Omental fat pad (tissue), 4 donors: Measurements from ENCODE around the gene AMBRA1. TPM values are rescaled to one million over a fixed set of nuclear protein-coding genes. Genes with fewer than 3 reads are reported as not detected.

Source experiments
- ATAC-seq: fragments of 150-250 bp; one replicate; pipeline ENCODE4 v1.9.1; 2016; ENCODE audit warnings: mild to moderate bottlenecking, moderate library complexity; ENCODE audit not compliant: low FRiP score
- DNase-seq: peaks from one replicate; pipeline ENCODE4 v3.0.0-alpha.2; 2019; ENCODE audit warnings: low spot score
- small RNA-seq: library from RNA; depleted of rRNA; stranded (forward); fragments of <200 nt; gene quantifications from one replicate; pipeline ENCODE3, GENCODE V24; 2016
- total RNA-seq, 4 donors: library from RNA; depleted of rRNA; stranded (reverse); fragments of >200 nt; gene quantifications; one replicate each; pipeline ENCODE4 v1.1.0, GENCODE V29; 2016
- TF ChIP-seq, protein P1 (sequence below), 3 donors: fragments of 450-650 bp; IDR thresholded peaks; one replicate each; pipeline ENCODE4 v1.5.1; 2016 to 2017; ENCODE audit warnings: antibody characterized with exemption in 3 of 3, mild to moderate bottlenecking in 3 of 3, moderate library complexity in 2 of 3

AMBRA1 gene
- total RNA-seq, 4 donors from 2014 or later, result 19.2 to 41.0 (median 23.5) TPM

DNA sequence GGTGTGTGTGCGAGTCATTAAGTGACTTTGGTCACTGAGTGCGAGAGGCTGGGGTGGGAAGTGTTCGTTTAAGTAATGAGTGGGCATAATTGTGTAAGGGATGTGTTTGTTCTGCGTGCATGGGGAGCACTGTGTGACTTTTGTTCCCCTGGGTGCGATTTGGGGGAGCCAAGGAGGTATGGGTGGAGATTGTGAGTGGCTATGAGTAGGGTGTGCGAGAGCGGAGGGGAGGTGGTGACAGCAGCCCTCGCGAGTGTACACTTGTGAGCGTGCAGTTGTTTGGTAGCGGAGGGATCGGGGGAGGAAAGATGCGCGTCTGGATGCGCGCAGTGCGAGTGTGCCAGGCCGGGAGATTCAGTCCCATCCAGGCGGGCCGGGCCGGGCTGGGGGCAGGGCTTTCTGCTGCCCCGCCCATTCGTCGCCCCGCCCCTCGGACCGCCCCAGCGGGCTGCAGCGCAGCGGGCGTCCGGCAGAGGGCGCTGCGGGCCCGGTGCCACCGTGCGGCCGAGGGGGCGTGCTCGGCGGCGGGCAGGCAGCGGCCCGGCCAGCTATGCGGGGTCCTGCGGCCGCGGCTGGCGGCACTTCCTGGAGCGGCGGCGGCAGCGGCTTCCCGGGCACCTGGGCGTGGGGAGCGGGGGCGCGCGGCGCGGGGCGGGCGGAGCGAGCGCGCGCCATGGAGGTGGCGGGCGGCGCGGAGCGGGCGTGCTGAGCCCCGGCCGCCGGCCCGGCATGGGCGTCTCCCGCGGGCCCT is 246.8 kb downstream of the AMBRA1 start, which contains the start of gene DGKZ:
DGKZ (plus strand) TSS at position 578 of the 751 bp plus-strand sequence. CDS start 197 bp downstream, outside the sequence.
- DNase-seq (peak; percentile 43), ATAC-seq (peak; percentile 94)
- TF ChIP-seq, protein P1, sequence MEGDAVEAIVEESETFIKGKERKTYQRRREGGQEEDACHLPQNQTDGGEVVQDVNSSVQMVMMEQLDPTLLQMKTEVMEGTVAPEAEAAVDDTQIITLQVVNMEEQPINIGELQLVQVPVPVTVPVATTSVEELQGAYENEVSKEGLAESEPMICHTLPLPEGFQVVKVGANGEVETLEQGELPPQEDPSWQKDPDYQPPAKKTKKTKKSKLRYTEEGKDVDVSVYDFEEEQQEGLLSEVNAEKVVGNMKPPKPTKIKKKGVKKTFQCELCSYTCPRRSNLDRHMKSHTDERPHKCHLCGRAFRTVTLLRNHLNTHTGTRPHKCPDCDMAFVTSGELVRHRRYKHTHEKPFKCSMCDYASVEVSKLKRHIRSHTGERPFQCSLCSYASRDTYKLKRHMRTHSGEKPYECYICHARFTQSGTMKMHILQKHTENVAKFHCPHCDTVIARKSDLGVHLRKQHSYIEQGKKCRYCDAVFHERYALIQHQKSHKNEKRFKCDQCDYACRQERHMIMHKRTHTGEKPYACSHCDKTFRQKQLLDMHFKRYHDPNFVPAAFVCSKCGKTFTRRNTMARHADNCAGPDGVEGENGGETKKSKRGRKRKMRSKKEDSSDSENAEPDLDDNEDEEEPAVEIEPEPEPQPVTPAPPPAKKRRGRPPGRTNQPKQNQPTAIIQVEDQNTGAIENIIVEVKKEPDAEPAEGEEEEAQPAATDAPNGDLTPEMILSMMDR (IDR thresholded peaks at IDR 0.05), result peak in 2 of 3 donors; percentile 96 to 98

Small RNAs within 50 kb of the gene (small RNA-seq; reads per million reads assigned to genes)
- gene MIR3160-1, result not detected
- not detected for gene MIR4688

Other genes with a start within 250 kb of the AMBRA1 start
- 10 to 100 TPM; 29.2 to 79.4 (median 63.3) TPM for gene DGKZ, start 246.6 kb downstream of the AMBRA1 start, total RNA-seq
- gene MDK, start 212.4 kb downstream of the AMBRA1 start, total RNA-seq, result 10 to 100 TPM; 11.7 to 18.1 (median 15.2) TPM
- gene CHRM4, start 202.2 kb downstream of the AMBRA1 start, total RNA-seq, result under 1 TPM in 2 of 4 donors, not detected in 2; 0.63 to 0.74 TPM
- gene HARBI1, start 23.2 kb upstream of the AMBRA1 start, total RNA-seq, result 1 to 10 TPM; 1.4 to 4.0 (median 2.7) TPM
- gene ATG13, start 23.5 kb upstream of the AMBRA1 start, total RNA-seq, result 100 to 1,000 TPM in 1 of 4 donors, 10 to 100 TPM in 3; 73.7 to 137 (median 83.3) TPM
- gene ARHGAP1, start 106.6 kb upstream of the AMBRA1 start, total RNA-seq, result 10 to 100 TPM; 34.6 to 69.2 (median 42.6) TPM
- gene ZNF408, start 107.0 kb upstream of the AMBRA1 start, total RNA-seq, result 10 to 100 TPM in 1 of 4 donors, 1 to 10 TPM in 3; 4.3 to 12.2 (median 7.9) TPM
- not detected for gene F2, start 125.2 kb upstream of the AMBRA1 start, total RNA-seq